ENCODE data around the gene KRTAP6-1.

KRTAP6-1 gene

DNA sequence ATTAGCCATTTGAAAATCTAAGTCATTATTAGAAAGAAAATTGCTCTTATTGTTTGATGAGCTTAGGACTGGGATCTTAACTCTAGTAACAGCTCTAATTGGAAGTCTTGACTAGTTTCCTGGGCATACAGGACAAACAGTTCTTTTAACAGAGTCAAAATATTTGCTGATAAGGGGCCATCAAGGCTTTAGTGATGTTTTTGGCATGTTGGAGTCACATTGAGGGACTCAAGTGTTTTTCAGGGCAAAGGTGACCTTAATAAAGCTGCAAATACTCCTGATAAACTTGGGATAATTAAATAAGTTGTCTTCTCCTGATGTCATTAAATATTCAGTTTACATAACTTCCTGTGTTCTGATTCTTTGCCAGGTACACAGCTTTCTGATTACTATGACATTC lies 46.1 kb downstream of the KRTAP6-1 start:
- DNase-seq, result no peak

DNA sequence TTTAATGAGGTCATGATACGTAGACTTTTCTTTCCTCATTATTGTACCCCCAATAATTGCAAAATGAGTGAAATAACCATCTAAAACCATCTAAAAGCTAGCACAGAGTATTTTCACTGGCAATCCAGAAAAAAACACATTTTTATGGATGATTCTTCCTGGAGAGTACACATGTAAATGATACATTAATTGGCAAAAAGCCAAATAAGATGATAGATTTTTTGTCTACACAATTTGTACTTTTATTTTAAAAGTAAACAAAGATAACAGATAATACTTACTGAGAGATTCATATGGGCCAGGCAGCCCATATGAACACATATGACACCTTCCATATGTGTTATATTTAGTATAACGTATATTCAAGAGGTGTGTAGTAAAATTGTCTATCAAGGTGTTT lies 50.1 kb downstream of the KRTAP6-1 start:
- DNase-seq, result no peak

Data from CD4-positive, alpha-beta T cell treated with Interleukin-17A for 4 hours (primary cell).